ENCODE measurements around the gene HEBP2. TPM values are rescaled to one million over a fixed set of nuclear protein-coding genes. Genes with fewer than 3 reads are reported as not detected.

Gene HEBP2
- total and polyA plus RNA-seq, 2 experiments from 2014 or later, result 25.6 to 118 TPM

GRCh38 chr6:138393871-138394783, 9.9 kb upstream of the HEBP2 start:
- Histone ChIP-seq H2AFZ (peak overlapping the region; percentile 70), H3K4me3 (no peak overlapping the region), H3F3A (replicated peaks; ENCODE audit: low read depth) (no peaks in the 10 kb centered on the region), H3K9me2 (ENCODE audit: insufficient read depth) (no peaks in the 10 kb centered on the region; the same call in 1 of the 2 replicates), H3K4me2 (no peak overlapping the region), H3K27ac (ENCODE audit: low read depth) (no peak overlapping the region), H3K27me3 (ENCODE audit: insufficient read depth) (no peaks in the 10 kb centered on the region), H3K4me1 (ENCODE audit: insufficient read depth) (peaks cover 4% of the 10 kb centered on the region), H3K79me2 (replicated peaks; ENCODE audit: insufficient read depth) (no peaks in the 10 kb centered on the region), H3K36me3 (ENCODE audit: insufficient read depth) (no peaks in the 10 kb centered on the region), H4K20me1 (replicated peaks; ENCODE audit: insufficient read depth) (no peaks in the 10 kb centered on the region)
- no peak overlapping the region for H3K27ac Mint-ChIP-seq
- H3K4me1 Mint-ChIP-seq, result peaks cover 4% of the 10 kb centered on the region
- no peak for ATAC-seq
- TF ChIP-seq CREB1 (CRISPR knock-in tag; IDR thresholded peaks at IDR 0.05; ENCODE audit: low read depth) (no peak), NANOG (IDR thresholded peaks at IDR 0.05; ENCODE audit: borderline replicate concordance) (no peak), ZNF331 (CRISPR knock-in tag; IDR thresholded peaks at IDR 0.05; ENCODE audit: low read depth) (no peak), STAT1 (IDR thresholded peaks at IDR 0.05; ENCODE audit: unreplicated experiment) (no peak), EZH2phosphoT487 (IDR thresholded peaks at IDR 0.05; ENCODE audit: unreplicated experiment) (no peak), ZNF114 (CRISPR knock-in tag; IDR thresholded peaks at IDR 0.05) (no peak), ETS1 (IDR thresholded peaks at IDR 0.05) (no peak), CTCF (conservative IDR thresholded peaks at IDR 0.05; ENCODE audit: low read depth in 2 of 2) (no peak), JUNB (IDR thresholded peaks at IDR 0.05; ENCODE audit: unreplicated experiment) (no peak), EZH2 (IDR thresholded peaks at IDR 0.05; ENCODE audit: low read depth, unreplicated experiment) (no peak), REST (IDR thresholded peaks at IDR 0.05; ENCODE audit: unreplicated experiment) (no peak), POLR2AphosphoS5 (IDR thresholded peaks at IDR 0.05; ENCODE audit: low read depth) (no peak), ZNF462 (CRISPR knock-in tag; IDR thresholded peaks at IDR 0.05) (no peak)
- H3K9me3 Mint-ChIP-seq, result no peaks in the 10 kb centered on the region
- no peak for DNase-seq (ENCODE audit: low spot score)
- H3K4me3 Mint-ChIP-seq, result no peak overlapping the region
- H3K27me3 Mint-ChIP-seq (ENCODE audit: insufficient read depth, low read depth, poor library complexity), result no peaks in the 10 kb centered on the region
- no peaks in the 10 kb centered on the region for H3K36me3 Mint-ChIP-seq (ENCODE audit: low read depth)
